HL-60 (cell line): Measurements from ENCODE around the gene CTSD.

Experiments used
- DNase-seq, 2 experiments: peaks; one replicate each; pipeline ENCODE4 v3.0.0-alpha.2; 2010 to 2020; ENCODE audit warnings: low read depth in 1 of 2, low spot score in 1 of 2
- H3K27ac ChIP-seq: fragments of 250-450 bp; sonication (Bioruptor Pico); replicated peaks from 2 replicates; pipeline ENCODE4 v1.5.1; 2020; ENCODE audit warnings: mild to moderate bottlenecking, moderate library complexity
- H3K27me3 ChIP-seq: fragments of 250-450 bp; sonication (Bioruptor Pico); 2 replicates; pipeline ENCODE4 v1.5.1; 2021; ENCODE audit warnings: mild to moderate bottlenecking, moderate library complexity; ENCODE audit not compliant: insufficient read depth, poor library complexity, severe bottlenecking
- H3K4me3 ChIP-seq: replicated peaks from 2 replicates; pipeline ENCODE4 v1.5.1; 2011; ENCODE audit warnings: mild to moderate bottlenecking, control low read depth, low read length; ENCODE audit not compliant: insufficient read depth
- GABPA ChIP-seq: IDR thresholded peaks from 2 replicates; pipeline ENCODE4 v1.6.1; 2012; ENCODE audit warnings: low read depth
- POLR2AphosphoS5 ChIP-seq: IDR thresholded peaks from 2 replicates; pipeline ENCODE4 v1.6.1; 2012; ENCODE audit warnings: low read depth
- SPI1 ChIP-seq: IDR thresholded peaks from 2 replicates; pipeline ENCODE4 v1.6.1; 2012; ENCODE audit warnings: low read depth, mild to moderate bottlenecking, borderline replicate concordance
- TF ChIP-seq, protein P1 (sequence below): IDR thresholded peaks from 2 replicates; pipeline ENCODE4 v1.6.1; 2012; ENCODE audit warnings: low read depth; ENCODE audit not compliant: insufficient replicate concordance
- TF ChIP-seq, protein P2 (sequence below): IDR thresholded peaks from one replicate; pipeline ENCODE4 v1.5.1; 2011; ENCODE audit warnings: low read length, control low read depth, inconsistent platforms; ENCODE audit not compliant: insufficient read depth

The CTSD gene

DNA sequence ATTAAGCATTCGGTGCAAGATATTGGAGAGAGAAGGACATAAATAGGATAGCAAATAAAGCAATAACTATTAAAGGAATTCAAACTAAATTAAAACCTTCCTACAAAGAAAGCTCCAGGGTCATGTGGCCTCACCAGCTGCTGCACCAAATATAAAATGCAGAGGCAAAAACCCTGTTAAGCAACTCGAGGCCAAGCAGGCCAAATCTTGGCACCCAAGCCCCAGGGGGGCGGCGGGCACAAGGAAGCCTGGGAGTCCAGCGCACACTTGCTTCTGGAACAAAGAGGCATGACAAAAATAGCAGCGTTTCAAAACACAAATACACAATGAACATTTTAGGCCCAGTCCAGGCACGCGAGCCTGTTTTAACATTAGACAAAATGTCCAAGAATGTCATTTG, 46.0 kb downstream of the CTSD start:
- DNase-seq, result no peak
- TF ChIP-seq GABPA, result no peak
- TF ChIP-seq, protein P1, sequence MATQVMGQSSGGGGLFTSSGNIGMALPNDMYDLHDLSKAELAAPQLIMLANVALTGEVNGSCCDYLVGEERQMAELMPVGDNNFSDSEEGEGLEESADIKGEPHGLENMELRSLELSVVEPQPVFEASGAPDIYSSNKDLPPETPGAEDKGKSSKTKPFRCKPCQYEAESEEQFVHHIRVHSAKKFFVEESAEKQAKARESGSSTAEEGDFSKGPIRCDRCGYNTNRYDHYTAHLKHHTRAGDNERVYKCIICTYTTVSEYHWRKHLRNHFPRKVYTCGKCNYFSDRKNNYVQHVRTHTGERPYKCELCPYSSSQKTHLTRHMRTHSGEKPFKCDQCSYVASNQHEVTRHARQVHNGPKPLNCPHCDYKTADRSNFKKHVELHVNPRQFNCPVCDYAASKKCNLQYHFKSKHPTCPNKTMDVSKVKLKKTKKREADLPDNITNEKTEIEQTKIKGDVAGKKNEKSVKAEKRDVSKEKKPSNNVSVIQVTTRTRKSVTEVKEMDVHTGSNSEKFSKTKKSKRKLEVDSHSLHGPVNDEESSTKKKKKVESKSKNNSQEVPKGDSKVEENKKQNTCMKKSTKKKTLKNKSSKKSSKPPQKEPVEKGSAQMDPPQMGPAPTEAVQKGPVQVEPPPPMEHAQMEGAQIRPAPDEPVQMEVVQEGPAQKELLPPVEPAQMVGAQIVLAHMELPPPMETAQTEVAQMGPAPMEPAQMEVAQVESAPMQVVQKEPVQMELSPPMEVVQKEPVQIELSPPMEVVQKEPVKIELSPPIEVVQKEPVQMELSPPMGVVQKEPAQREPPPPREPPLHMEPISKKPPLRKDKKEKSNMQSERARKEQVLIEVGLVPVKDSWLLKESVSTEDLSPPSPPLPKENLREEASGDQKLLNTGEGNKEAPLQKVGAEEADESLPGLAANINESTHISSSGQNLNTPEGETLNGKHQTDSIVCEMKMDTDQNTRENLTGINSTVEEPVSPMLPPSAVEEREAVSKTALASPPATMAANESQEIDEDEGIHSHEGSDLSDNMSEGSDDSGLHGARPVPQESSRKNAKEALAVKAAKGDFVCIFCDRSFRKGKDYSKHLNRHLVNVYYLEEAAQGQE, result no peak
- TF ChIP-seq, protein P2, sequence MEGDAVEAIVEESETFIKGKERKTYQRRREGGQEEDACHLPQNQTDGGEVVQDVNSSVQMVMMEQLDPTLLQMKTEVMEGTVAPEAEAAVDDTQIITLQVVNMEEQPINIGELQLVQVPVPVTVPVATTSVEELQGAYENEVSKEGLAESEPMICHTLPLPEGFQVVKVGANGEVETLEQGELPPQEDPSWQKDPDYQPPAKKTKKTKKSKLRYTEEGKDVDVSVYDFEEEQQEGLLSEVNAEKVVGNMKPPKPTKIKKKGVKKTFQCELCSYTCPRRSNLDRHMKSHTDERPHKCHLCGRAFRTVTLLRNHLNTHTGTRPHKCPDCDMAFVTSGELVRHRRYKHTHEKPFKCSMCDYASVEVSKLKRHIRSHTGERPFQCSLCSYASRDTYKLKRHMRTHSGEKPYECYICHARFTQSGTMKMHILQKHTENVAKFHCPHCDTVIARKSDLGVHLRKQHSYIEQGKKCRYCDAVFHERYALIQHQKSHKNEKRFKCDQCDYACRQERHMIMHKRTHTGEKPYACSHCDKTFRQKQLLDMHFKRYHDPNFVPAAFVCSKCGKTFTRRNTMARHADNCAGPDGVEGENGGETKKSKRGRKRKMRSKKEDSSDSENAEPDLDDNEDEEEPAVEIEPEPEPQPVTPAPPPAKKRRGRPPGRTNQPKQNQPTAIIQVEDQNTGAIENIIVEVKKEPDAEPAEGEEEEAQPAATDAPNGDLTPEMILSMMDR, result no peak
- TF ChIP-seq POLR2AphosphoS5, result no peak
- no peak for TF ChIP-seq SPI1
- Histone ChIP-seq H3K27me3 (no peaks in the 10 kb centered on the region), H3K4me3 (no peak overlapping the region), H3K27ac (no peak overlapping the region)

DNA sequence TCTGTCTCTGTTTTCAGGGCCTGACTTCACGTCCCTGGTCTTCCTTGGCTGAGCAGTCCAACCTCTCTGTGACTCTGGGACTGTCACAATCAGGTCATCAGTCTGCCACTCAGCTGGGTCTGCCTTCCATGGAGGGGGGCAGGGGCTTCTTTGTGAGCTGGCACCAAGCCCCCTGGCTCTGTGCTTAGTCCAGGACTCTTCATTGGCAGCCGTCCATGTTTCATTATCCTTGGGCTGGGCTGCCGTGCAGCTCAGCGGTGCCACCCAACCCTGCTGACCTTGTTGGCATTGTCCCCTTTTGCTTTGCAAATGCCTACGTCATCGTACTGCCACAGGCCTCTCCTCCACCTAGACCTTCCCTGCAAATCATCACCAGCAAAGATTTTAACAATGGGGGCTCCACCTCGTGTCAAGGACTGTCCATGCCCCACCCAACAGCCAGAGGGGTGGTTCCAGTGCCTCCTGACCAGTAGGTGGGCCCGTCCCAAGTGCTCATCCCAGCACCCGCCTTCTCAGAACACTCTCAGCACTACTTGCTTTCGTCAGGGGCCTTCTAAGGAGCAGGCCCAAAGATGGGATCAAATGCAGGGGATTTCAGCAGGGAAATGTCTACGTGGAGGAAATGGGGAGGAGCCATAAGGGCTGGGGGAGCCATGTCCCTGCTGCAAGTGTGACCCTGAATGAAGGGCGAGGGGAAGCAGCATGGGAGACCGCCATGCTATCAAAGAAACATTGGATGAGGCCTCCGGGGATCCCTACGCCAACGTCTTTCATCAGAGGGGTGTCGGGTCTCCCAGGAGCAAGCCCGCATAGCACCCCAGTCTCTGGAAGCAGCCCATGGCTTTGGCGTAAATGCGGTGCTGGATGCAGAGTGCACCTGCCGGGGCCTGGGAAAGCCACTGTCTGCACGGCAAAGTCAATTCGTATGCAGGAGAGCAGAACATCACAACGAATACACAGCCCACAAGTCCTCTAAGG, 48.5 kb downstream of the CTSD start:
- no peak for TF ChIP-seq GABPA
- no peak for TF ChIP-seq SPI1
- TF ChIP-seq, protein P2, result no peak
- no peak for TF ChIP-seq POLR2AphosphoS5
- TF ChIP-seq, protein P1, result no peak
- no peaks in the 10 kb centered on the region for H3K27me3 ChIP-seq
- H3K27ac ChIP-seq, result no peak overlapping the region
- H3K4me3 ChIP-seq, result no peak overlapping the region
- no peak for DNase-seq

DNA sequence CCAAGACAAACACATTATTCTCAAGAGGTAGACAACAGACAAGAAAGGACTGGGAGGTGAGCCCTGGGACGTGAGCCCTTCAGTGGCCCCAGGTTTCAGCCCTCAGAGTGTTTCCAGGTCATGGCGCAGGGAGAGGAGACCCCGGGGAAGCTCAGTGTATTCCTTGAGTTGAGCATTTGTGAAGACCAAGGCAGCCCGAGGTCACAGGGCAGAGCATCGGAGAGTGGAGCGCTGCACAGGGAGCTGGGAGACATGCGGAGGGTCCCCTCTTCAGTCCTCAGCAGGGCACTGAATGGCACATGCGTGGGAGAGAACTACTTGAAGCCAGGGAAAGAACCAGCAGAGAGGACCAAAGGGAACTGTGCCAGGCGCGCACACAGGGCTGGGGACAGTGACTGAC, 55.0 kb downstream of the CTSD start:
- Histone ChIP-seq H3K27me3 (no peaks in the 10 kb centered on the region), H3K27ac (no peak overlapping the region), H3K4me3 (no peak overlapping the region)
- TF ChIP-seq, protein P2, result no peak
- TF ChIP-seq POLR2AphosphoS5 (no peak), GABPA (no peak), SPI1 (no peak)
- TF ChIP-seq, protein P1, result no peak
- no peak for DNase-seq
